Measurements from ENCODE around the gene MECP2.

Gene MECP2

DNA sequence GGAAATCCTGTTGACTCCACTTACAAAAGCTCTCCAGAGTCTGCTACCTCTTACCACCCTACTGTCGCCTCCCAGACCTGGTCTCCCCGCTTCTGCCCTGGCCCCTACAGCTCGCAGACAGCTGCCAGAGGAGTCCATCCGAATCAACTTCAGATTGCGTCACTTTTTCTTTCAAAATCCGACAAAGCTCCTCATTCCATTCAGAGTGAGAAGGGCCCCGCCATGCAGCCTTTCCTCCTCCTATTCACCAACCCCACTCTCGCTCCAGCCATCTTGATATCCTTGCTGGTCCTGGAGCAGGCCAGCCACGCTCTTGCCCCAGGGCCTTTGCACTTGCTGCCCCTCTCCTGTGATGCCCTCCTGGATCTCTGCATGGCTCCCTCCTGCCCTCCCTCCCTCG, 41.3 kb upstream of the MECP2 start:
- DNase-seq (ENCODE audit: low spot score), result no peak
- in situ Hi-C loops (cut with MboI; ENCODE audit: low sequenced_read_pairs, unreplicated experiment), result no loop called here
- TF ChIP-seq, protein P1, sequence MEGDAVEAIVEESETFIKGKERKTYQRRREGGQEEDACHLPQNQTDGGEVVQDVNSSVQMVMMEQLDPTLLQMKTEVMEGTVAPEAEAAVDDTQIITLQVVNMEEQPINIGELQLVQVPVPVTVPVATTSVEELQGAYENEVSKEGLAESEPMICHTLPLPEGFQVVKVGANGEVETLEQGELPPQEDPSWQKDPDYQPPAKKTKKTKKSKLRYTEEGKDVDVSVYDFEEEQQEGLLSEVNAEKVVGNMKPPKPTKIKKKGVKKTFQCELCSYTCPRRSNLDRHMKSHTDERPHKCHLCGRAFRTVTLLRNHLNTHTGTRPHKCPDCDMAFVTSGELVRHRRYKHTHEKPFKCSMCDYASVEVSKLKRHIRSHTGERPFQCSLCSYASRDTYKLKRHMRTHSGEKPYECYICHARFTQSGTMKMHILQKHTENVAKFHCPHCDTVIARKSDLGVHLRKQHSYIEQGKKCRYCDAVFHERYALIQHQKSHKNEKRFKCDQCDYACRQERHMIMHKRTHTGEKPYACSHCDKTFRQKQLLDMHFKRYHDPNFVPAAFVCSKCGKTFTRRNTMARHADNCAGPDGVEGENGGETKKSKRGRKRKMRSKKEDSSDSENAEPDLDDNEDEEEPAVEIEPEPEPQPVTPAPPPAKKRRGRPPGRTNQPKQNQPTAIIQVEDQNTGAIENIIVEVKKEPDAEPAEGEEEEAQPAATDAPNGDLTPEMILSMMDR (IDR thresholded peaks at IDR 0.05; ENCODE audit: borderline replicate concordance, control extremely low read depth, extremely low read depth, insufficient read depth, missing control alignments), result no peak

DNA sequence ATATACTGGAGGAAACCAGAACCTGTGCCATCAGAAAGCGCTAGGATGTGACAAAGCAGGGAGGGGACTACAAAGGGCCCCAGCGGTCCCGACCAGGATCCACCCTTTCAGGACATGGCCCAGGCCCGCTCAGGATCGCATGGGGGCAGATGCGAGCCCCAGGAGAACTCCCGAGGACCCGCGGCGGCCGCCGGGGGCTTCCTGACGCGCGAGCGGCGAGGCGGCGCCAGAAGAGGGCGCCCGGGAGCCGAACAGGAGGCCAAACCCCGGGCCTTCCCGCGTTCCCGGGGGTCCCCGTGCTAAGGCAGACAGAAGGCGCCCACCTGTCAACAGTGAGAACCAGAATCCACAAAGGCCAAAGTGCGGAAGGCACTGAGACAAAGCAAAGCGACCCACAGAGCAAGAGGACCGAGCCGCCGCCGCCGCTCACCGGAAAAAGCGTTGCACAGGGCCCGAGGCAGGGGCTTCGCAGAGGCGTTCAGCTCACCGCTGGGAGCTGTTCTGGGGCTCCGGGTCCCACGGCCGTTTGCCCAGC, 39.2 kb upstream of the MECP2 start:
- TF ChIP-seq, protein P1 (IDR thresholded peaks at IDR 0.05; ENCODE audit: borderline replicate concordance, control extremely low read depth, extremely low read depth, insufficient read depth, missing control alignments), result peak; percentile 64
- DNase-seq (ENCODE audit: low spot score), result peak; percentile 78
- in situ Hi-C loops (cut with MboI; ENCODE audit: low sequenced_read_pairs, unreplicated experiment), result no loop called here

GRCh38 chrX:154135458-154136229, 38.1 kb upstream of the MECP2 start:
- in situ Hi-C loops (cut with MboI; ENCODE audit: low sequenced_read_pairs, unreplicated experiment), result no loop called here
- DNase-seq (ENCODE audit: low spot score), result no peak

DNA sequence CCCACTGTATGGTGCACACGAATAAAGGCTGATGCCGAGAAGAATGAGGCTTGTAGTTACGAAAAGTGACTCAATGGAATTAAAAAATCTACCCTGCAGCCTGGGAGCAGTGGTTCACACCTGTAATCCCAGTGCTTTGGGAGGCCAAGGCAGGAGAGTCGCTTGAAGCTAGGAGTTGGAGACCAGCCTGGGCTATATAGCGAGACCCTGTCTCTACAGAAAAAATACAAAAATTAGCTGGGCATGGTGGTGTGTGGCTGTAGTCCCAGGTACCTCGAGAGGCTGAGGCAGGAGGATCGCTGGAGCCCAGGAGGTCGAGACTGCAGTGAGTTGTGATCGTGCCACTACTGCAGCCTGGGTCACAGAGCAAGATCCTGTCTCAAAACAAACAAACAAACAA, 34.8 kb upstream of the MECP2 start:
- TF ChIP-seq, protein P1 (IDR thresholded peaks at IDR 0.05; ENCODE audit: borderline replicate concordance, control extremely low read depth, extremely low read depth, insufficient read depth, missing control alignments), result no peak
- in situ Hi-C loops (cut with MboI; ENCODE audit: low sequenced_read_pairs, unreplicated experiment), result no loop called here
- DNase-seq (ENCODE audit: low spot score), result no peak

More at GRCh38 chrX:154135458-154136229, 38.1 kb upstream of the MECP2 start:
- TF ChIP-seq, protein P1 (IDR thresholded peaks at IDR 0.05; ENCODE audit: borderline replicate concordance, control extremely low read depth, extremely low read depth, insufficient read depth, missing control alignments), result no peak

GRCh38 chrX:154131955-154132354, 34.4 kb upstream of the MECP2 start:
- in situ Hi-C loops (cut with MboI; ENCODE audit: low sequenced_read_pairs, unreplicated experiment), result no loop called here
- TF ChIP-seq, protein P1 (IDR thresholded peaks at IDR 0.05; ENCODE audit: borderline replicate concordance, control extremely low read depth, extremely low read depth, insufficient read depth, missing control alignments), result no peak
- DNase-seq (ENCODE audit: low spot score), result no peak

- in situ Hi-C loops (cut with MboI; ENCODE audit: low sequenced_read_pairs, unreplicated experiment), result no loop called here
- DNase-seq (ENCODE audit: low spot score), result no peak
- TF ChIP-seq, protein P1 (IDR thresholded peaks at IDR 0.05; ENCODE audit: borderline replicate concordance, control extremely low read depth, extremely low read depth, insufficient read depth, missing control alignments), result no peak
Observed at GRCh38 chrX:154126101-154126500, 28.6 kb upstream of the MECP2 start.

Measured in GM13976 (cell line).